Keratinocyte (primary cell): Measurements from ENCODE around the gene CAPZA2.

ENCODE experiments used
- CTCF ChIP-seq, 3 experiments: IDR thresholded peaks in 1 of 3; conservative IDR thresholded peaks in 1 of 3; optimal IDR thresholded peaks in 1 of 3; 2 replicates in 2 of 3; 3 replicates in 1 of 3; pipeline versions ENCODE3 to v1.5.1; 2011; ENCODE audit warnings: low read length in 3 of 3, mild to moderate bottlenecking in 3 of 3, moderate library complexity in 2 of 3, control low read depth in 1 of 3, inconsistent platforms in 1 of 3; ENCODE audit not compliant: insufficient read depth in 2 of 3; ENCODE audit errors: extremely low read depth in 1 of 3
- EZH2 ChIP-seq: IDR thresholded peaks from one replicate; pipeline ENCODE4 v1.6.1; 2012; ENCODE audit warnings: inconsistent platforms, mild to moderate bottlenecking, low read length, moderate library complexity

DNA sequence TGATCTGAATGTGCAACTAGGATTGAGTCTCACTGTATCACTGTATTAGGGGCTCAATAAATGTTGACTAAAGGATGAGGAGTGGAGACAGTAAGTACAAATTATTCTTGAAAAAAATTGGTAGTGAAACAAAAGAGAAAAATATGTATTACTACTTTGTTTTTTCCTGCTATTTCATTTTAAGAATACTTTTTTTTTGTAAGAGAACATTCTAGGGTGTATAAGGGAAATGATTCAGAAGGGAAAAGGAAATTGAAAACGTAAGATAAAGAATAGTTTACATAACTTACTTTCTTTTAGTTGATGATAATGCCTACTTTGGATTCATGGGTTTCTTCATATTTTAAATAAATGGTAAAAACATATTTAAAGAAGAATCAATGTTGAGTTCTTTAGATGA is 9.6 kb downstream of the CAPZA2 start:
- TF ChIP-seq CTCF (optimal IDR thresholded peaks at IDR 0.05 in 1 of 3, IDR thresholded peaks at IDR 0.05 in 1 of 3, conservative IDR thresholded peaks at IDR 0.05 in 1 of 3; ENCODE audit: extremely low read depth in 1 of 3, insufficient read depth in 2 of 3, low read length in 3 of 3) (no peak), EZH2 (no peak)
